Skin epidermis (tissue), 12 donors: ENCODE results near the gene SLC37A4.
"Not testable (repeated sequence)": the region's sequence is repeated elsewhere in the genome, so short reads cannot be mapped to it uniquely, and the experiment has no call there.

Experiments used
- H3K27ac ChIP-seq, 21 experiments: fragments of 200-600 bp; sonication (generic) in 11 of 21; one replicate each; pipeline ENCODE4 v1.5.0; 2020; ENCODE audit warnings: mild to moderate bottlenecking in 3 of 21, inconsistent platforms in 2 of 21, moderate library complexity in 2 of 21
- H3K4me3 ChIP-seq, 7 experiments: fragments of 200-600 bp; sonication (generic) in 2 of 7; one replicate each; pipeline ENCODE4 v1.5.0; 2020; ENCODE audit warnings: inconsistent platforms in 2 of 7, mild to moderate bottlenecking in 2 of 7, moderate library complexity in 1 of 7

Gene SLC37A4

GRCh38 chr11:119023741-119024140 lies 6.9 kb downstream of the SLC37A4 start:
- Histone ChIP-seq H3K27ac (no peak overlapping the region), H3K4me3 (no peak overlapping the region)

- no peak overlapping the region for H3K4me3 ChIP-seq
- no peak overlapping the region for H3K27ac ChIP-seq
Observed at GRCh38 chr11:119021631-119022030, 9.0 kb downstream of the SLC37A4 start.

- H3K4me3 ChIP-seq, result peak overlapping the region in 4 of 7 experiments; percentile 76 to 93 (median 84)
- peak overlapping the region in 3 of 21 experiments; percentile 94 for H3K27ac ChIP-seq
Observed at GRCh38 chr11:119019996-119020395, 10.7 kb downstream of the SLC37A4 start.

GRCh38 chr11:119018074-119018938 lies 12.4 kb downstream of the SLC37A4 start, which contains the start of the genes RPS25 and TRAPPC4:
TSS of gene RPS25 (minus strand) at chr11:119018343. CDS start at chr11:119018284, 59 bp downstream.
TSS of gene TRAPPC4 (plus strand) at chr11:119018766. CDS start at chr11:119018796, 30 bp downstream.
- peak within 1 kb of the TSS; percentile 64 to 93 (median 82) for H3K4me3 ChIP-seq
- H3K27ac ChIP-seq, result peak within 1 kb of the TSS; percentile 18 to 96 (median 93)

GRCh38 chr11:119017377-119017776 lies 13.3 kb downstream of the SLC37A4 start:
- peak overlapping the region in 20 of 21 experiments; percentile 83 to 96 (median 93) for H3K27ac ChIP-seq
- peak overlapping the region; percentile 64 to 93 (median 82) for H3K4me3 ChIP-seq

GRCh38 chr11:119016216-119017009 lies 14.3 kb downstream of the SLC37A4 start:
- H3K4me3 ChIP-seq, result peak overlapping the region in 3 of 7 experiments; percentile 76 to 93 (median 84)
- peak overlapping the region in 6 of 21 experiments; percentile 21 to 95 (median 94) for H3K27ac ChIP-seq

- Histone ChIP-seq H3K4me3 (no peak overlapping the region), H3K27ac (no peak overlapping the region)
Observed at GRCh38 chr11:119015054-119015611, 15.5 kb downstream of the SLC37A4 start.

GRCh38 chr11:119014209-119014924 lies 16.3 kb downstream of the SLC37A4 start:
- no peak overlapping the region for H3K27ac ChIP-seq
- no peak overlapping the region for H3K4me3 ChIP-seq

GRCh38 chr11:119012629-119013170 lies 18.0 kb downstream of the SLC37A4 start:
- Histone ChIP-seq H3K4me3 (no peak overlapping the region), H3K27ac (no peak overlapping the region)

- H3K4me3 ChIP-seq, result no peak overlapping the region
- no peak overlapping the region for H3K27ac ChIP-seq
Observed at GRCh38 chr11:119011476-119012053, 19.1 kb downstream of the SLC37A4 start.

GRCh38 chr11:119006656-119007055 lies 24.0 kb downstream of the SLC37A4 start:
- H3K27ac ChIP-seq, result no peak overlapping the region

GRCh38 chr11:119000906-119001305 lies 29.8 kb downstream of the SLC37A4 start:
- H3K4me3 ChIP-seq, result no peak overlapping the region
- no peak overlapping the region for H3K27ac ChIP-seq

More at GRCh38 chr11:119006656-119007055, 24.0 kb downstream of the SLC37A4 start:
- H3K4me3 ChIP-seq, result no peak overlapping the region

- peak overlapping the region; percentile 55 to 90 (median 85) for H3K4me3 ChIP-seq
- H3K27ac ChIP-seq, result peak overlapping the region in 18 of 21 experiments; percentile 70 to 94 (median 84)
Observed at GRCh38 chr11:118998822-118999221, 31.9 kb downstream of the SLC37A4 start.

GRCh38 chr11:118998388-118998717 lies 32.3 kb downstream of the SLC37A4 start:
- Histone ChIP-seq H3K27ac (peak overlapping the region; percentile 53 to 94 (median 82)), H3K4me3 (peak overlapping the region; percentile 55 to 90 (median 85))

GRCh38 chr11:118997627-118998387 lies 32.9 kb downstream of the SLC37A4 start, which contains the start of gene CENATAC:
TSS of gene CENATAC (plus strand) at chr11:118998138. CDS start at chr11:118998198, 60 bp downstream.
- peak within 1 kb of the TSS; percentile 53 to 94 (median 82) for H3K27ac ChIP-seq

GRCh38 chr11:118996926-118997626 lies 33.6 kb downstream of the SLC37A4 start:
- peak overlapping the region; percentile 16 to 94 (median 80) for H3K27ac ChIP-seq
- H3K4me3 ChIP-seq, result peak overlapping the region; percentile 55 to 90 (median 85)

More at GRCh38 chr11:118997627-118998387, 32.9 kb downstream of the SLC37A4 start, which contains the start of gene CENATAC:
- peak within 1 kb of the TSS; percentile 55 to 90 (median 85) for H3K4me3 ChIP-seq

- H3K4me3 ChIP-seq, H3K27ac ChIP-seq: not testable (repeated sequence)
Observed at GRCh38 chr11:118991486-118992038, 39.1 kb downstream of the SLC37A4 start.
